GM19452 (cell line): ENCODE data around the gene PDGFD.

ENCODE experiments used
- ATAC-seq: cut with Tn5 transposase; IDR thresholded peaks from one replicate; pipeline ENCODE4 v1.9.1; 2021; ENCODE audit not compliant: unreplicated experiment

The PDGFD gene

DNA sequence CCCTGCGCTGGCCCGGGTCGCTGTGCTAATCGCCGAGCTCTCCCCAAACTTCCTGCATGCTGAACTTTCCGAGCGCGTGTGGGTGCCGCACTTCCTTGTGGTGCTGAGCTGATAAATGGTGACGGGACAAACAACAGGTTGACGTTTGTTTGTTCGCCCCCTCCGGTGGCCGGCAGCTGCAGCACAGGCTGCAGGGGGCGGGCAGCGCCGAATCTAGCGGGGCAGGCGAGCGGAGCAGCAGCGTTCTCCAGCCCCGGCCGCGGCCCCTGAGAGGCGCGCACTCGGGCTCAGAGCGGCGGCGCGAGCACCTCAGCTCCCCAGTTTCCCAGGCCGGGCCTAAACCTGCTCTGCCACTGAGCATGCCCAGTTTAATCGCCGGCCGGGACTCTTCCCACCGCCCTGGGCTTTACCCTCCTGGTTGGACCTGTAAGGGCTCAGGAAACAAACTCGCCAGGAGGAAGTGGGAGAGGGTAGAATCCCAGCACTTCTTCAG lies at the start of gene PDGFD:
Gene PDGFD, minus strand, starts transcription at position 120 of the 493 bp plus-strand sequence.
- ATAC-seq: peak; percentile 94

GRCh38 chr11:104206936-104207335 lies 43.0 kb upstream of the PDGFD start:
- no peak for ATAC-seq

DNA sequence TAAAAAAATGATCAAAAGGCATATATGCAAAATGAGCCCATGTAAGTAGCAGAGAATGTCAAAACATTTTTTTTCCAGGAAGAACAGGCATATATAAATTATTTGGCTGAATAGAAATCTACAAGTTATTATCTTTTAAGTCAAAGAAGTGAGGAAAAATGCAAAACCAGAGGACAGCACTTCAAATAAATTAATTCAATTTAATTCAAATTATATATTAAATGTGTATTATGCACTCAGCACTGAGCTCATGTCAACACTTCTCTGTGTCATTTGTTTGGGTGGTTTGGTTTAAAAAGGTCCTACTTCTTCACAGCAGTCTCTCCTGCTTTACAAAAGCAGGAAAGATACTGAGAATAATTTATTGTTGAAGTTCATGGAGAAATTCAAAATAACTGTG lies 41.9 kb upstream of the PDGFD start:
- ATAC-seq: no peak

DNA sequence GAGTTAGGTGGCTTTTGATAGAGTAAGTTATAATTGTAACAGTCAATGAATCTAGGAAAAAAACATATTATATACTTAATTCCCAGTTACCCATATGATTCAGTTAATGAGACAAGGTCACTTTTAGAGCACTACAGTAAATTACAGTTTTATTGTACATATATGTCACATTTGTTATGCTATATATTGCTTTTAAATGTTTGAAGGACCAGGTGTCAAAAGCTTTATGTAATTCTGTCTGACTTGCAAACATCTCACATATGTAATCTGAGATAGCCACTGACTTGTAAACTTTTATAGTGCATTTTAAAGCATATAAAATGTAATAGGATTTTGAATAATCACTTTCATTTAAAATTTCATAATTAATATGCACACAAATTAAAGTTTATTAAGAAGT lies 36.7 kb upstream of the PDGFD start:
- ATAC-seq: no peak

DNA sequence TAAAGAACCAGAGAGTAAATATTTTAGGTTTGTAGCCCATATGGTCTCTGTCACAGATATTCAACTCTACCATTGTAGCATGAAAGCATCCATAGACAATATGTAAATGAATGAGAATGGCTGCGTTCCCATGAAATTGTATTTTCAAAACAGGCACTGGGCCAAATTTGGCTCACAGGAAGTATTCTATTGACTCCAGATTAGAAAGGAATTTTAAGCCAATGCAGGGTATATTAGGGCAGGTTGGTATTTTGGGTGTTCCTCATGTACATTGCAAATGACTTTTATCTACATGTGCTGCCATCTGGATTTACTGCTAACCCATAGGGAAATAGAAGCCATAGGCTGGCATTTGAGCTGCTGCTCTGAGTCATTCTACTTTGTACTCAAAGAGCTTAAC lies 35.1 kb upstream of the PDGFD start:
- ATAC-seq: no peak

DNA sequence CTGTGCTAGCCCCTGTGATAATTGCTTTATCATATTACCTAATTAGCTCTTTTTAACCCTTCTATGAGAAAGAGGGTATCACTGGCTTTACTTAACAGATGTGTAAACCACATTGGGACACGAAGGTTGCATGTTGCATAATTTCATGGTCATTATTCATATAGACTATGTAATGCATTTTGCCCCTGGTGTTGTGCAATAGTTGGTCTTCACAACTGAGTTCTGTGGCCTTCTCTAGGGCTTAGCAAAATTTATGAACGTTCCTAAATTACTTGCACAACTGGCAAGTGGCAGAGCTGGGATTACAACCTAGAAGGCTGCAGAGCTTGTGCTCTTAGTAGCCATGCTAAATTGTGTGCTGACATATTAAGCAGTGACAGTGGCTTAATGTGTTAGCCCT lies 34.6 kb upstream of the PDGFD start:
- ATAC-seq: no peak

DNA sequence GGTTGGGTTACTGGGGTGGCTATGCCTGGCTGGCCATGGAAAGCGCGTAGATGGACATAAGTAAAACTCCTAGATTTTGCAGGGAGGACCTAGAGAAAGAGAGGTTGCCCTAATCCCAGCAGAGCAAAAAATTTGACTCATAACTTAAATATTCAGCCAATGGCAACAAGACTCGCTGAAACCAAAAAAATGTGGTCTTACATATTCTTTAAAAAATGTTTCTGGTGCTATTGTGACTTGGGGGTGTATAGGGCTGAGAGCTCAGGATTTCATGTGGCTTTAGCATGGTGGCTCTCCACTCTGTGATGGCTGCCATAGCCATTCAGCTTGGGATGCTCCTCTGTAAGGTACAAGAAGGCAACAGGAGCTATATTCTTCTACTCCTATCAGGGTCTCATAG lies 27.2 kb upstream of the PDGFD start:
- no peak for ATAC-seq

- ATAC-seq: no peak
Measured at GRCh38 chr11:104183593-104183992, 19.6 kb upstream of the PDGFD start.

- no peak for ATAC-seq
Measured at GRCh38 chr11:104175769-104176168, 11.8 kb upstream of the PDGFD start.

DNA sequence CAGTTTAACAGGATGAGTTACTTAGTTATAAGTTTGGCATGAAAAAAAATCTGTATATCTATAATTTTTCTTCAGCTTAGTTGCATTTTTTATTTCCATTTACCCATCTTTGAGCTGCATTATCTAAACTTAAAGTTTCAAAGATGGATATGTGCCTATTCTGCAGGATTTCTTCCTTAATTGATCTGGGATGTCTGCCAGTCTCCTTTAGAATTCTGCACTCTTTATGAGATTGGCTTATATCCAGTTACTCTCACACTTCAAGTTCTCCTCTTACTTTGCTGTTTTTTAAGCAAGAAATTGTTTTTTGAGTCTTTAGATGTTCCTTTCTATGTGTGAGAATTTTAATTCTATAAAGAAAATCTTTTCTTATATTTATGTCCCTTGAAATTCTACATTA lies 5.1 kb upstream of the PDGFD start:
- no peak for ATAC-seq

GRCh38 chr11:104165014-104165413 lies 1.1 kb upstream of the PDGFD start:
- no peak for ATAC-seq

- no peak for ATAC-seq
Measured at GRCh38 chr11:104163100-104164027, 583 bp downstream of the PDGFD start.

DNA sequence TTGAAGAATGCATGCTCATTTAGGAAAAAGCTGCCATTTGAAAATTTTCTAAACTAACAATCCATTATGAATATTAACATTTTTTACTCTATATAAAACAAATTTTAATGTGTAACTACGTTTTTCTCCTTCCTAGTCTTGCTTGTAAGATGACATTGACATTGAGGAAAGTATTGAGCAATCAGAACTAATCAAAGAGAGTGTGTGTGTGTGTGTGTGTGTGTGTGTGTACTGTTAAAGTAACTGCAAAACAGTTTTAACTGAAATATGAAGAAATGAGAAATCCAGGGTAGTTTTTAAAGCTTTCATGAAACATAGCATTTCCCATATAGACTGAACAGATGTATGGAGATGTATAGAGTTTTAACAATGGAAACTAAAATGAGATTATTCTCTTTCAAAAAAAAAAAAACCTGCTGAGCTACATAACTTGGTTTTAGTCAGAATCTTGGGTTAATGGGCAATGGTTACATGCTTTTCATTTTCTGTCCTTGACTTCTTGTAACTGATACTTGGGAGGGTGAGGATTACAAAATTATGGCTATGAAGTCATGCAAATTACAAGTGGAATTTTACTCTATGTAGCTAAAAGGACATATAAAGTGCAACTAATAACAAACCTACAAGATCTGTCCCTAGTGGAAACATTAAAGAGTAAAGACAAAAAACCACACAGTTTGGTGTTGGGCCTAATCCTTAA lies 2.0 kb downstream of the PDGFD start:
- ATAC-seq: no peak

DNA sequence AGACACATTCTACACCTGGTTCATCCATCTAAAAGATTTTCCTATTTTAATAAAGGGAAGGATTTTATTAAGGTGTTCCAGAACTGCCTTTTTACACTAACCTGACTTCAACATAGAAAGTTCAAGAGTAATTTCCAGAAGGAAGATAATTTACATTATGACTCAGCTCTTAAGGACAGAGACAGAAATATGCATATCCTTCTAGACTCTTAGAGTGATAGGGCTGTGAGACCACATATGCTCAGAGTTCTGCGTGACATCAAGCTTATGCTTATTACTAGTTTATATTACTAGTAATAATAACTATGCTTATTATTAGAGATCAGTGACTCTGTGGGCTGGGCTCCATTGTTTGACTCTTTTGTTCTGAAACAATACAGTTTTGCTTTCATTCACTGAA lies 4.6 kb downstream of the PDGFD start:
- no peak for ATAC-seq

GRCh38 chr11:104155375-104155774 lies 8.6 kb downstream of the PDGFD start:
- ATAC-seq: no peak

GRCh38 chr11:104154296-104154695 lies 9.7 kb downstream of the PDGFD start:
- ATAC-seq: no peak

DNA sequence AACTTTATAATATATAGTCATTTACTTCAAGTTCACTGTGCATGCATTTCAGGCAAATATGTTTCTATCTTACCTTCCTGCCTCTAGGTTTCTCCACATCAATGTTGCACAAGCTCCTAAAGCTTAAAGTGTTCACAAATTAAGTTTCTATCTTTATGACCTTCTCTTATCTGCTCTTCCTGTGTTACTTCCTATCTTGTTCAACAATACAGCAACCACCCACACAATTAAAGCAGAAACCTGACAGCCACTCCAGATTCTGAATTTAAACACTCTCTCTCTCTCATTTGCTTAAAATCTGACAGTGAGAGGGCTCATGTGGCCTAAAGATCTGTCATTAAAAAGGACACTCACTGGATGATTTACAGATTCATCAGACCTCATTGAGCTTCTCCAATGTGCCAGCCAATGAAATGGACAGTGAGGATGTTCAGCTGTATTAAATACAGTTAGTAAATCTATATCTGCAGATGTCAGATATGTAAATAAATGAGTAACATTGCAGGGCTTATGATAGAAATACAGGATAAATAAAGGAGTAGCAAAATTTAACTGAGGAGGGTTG lies 10.9 kb downstream of the PDGFD start:
- peak; percentile 67 for ATAC-seq

- ATAC-seq: no peak
Measured at GRCh38 chr11:104151404-104152204, 12.3 kb downstream of the PDGFD start.

DNA sequence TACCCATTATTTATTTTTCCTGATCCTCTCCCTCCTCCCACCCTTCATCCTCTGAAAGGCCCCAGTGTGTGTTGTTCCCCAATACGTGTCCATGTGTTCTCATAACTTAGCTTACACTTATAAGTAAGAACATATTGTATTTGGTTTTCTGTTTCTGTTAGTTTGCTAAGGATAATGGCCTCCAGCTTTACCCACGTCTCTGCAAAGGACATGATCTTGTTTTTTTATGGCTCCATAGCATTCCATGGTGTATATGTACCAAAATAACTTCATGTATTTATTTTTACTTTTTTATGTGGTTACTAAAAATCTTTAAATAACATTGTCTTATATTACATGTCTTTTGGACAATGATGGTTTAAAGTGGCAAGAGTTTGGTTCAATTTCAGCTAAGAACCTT lies 15.2 kb downstream of the PDGFD start:
- no peak for ATAC-seq

DNA sequence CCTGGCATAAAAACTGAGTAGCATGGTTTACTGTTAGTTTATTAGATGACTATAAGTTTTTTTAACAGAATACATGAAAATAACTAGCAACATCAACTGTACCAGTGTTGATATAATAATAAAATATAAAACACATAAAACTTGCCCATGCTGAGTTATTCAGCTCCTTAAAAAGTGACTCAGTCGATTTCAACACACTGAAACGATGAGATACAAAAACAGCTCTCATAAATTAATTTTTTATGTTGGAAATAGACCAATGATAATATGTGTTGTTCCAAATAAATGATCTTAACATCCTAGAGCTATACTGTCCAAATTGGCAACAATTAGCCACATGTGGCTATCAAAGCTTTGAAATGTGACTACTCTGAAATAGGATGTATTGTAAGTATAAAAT lies 15.9 kb downstream of the PDGFD start:
- no peak for ATAC-seq

- no peak for ATAC-seq
Measured at GRCh38 chr11:104146943-104147342, 17.0 kb downstream of the PDGFD start.
